H1 (cell line): ENCODE measurements around the gene GSTM3. TPM values are rescaled to one million over a fixed set of nuclear protein-coding genes. Genes with fewer than 3 reads are reported as not detected.

Experiments
- CTCF ChIA-PET: fragments of 300-600 bp; sonication (Branson Sonifier 250); formaldehyde crosslinking; loops from one replicate; lab custom pipeline; 2021; ENCODE audit not compliant: partially characterized antibody; lab: Charles Lee
- POLR2A ChIA-PET: fragments of 300-600 bp; sonication (Branson Sonifier 250); formaldehyde crosslinking; loops from one replicate; lab custom pipeline; 2021; ENCODE audit warnings: inconsistent platforms; ENCODE audit not compliant: partially characterized antibody; lab: Charles Lee
- DNase-seq, 2 experiments: peaks; one replicate each; pipeline versions ENCODE4 v3.0.0 to v3.0.0-alpha.2; 2010 to 2022; ENCODE audit warnings: low spot score in 2 of 2, low read depth in 1 of 2, mixed read lengths in 1 of 2
- FAIRE-seq: peaks from 2 replicates; lab custom pipeline; 2011; peaks lifted over from hg19 to GRCh38; lab: Jason Lieb, UNC
- H2AFZ ChIP-seq: 2 replicates; pipeline ENCODE4 v1.8.1; 2012; ENCODE audit warnings: low read length, inconsistent platforms
- H2AK5ac ChIP-seq: 2 replicates; pipeline ENCODE4 v1.6.1; 2013; ENCODE audit warnings: low read depth, low read length
- H2BK120ac ChIP-seq: replicated peaks from 2 replicates; pipeline ENCODE3; 2013; ENCODE audit warnings: low read depth, low read length, inconsistent platforms
- H2BK12ac ChIP-seq: 2 replicates; pipeline ENCODE4 v1.6.1; 2013; ENCODE audit warnings: low read depth, low read length
- H2BK15ac ChIP-seq: 2 replicates; pipeline ENCODE4 v1.6.1; 2013; ENCODE audit warnings: low read length
- H2BK20ac ChIP-seq: 2 replicates; pipeline ENCODE4 v1.6.1; 2013; ENCODE audit warnings: low read length
- H2BK5ac ChIP-seq: 2 replicates; pipeline ENCODE4 v1.6.1; 2013; ENCODE audit warnings: low read depth, low read length
- H3K14ac ChIP-seq: 2 replicates; pipeline ENCODE4 v1.6.1; 2013; ENCODE audit warnings: inconsistent platforms; ENCODE audit not compliant: insufficient read length
- H3K18ac ChIP-seq: 2 replicates; pipeline ENCODE4 v1.6.1; 2013; ENCODE audit warnings: low read length; ENCODE audit errors: extremely low read depth
- H3K23ac ChIP-seq: 2 replicates; pipeline ENCODE4 v1.6.1; 2013; ENCODE audit warnings: inconsistent platforms; ENCODE audit not compliant: insufficient read length
- H3K23me2 ChIP-seq: 2 replicates; pipeline ENCODE4 v1.6.1; 2013; ENCODE audit warnings: low read depth, low read length
- H3K27ac ChIP-seq: 2 replicates; pipeline ENCODE4 v1.6.1; 2011; ENCODE audit warnings: low read depth, low read length, inconsistent platforms
- H3K27me3 ChIP-seq, 4 experiments: replicated peaks in 1 of 4; 1 replicate in 1 of 4; 2 replicates in 3 of 4; pipeline versions ENCODE4 v1.6.1 to v1.8.1; 2011 to 2013; ENCODE audit warnings: low read length in 3 of 4, mild to moderate bottlenecking in 3 of 4, inconsistent platforms in 2 of 4, mixed read lengths in 2 of 4, moderate library complexity in 1 of 4; ENCODE audit not compliant: control insufficient read depth in 3 of 4, insufficient read depth in 3 of 4; ENCODE audit errors: extremely low read depth in 1 of 4
- H3K36me3 ChIP-seq, 4 experiments: 2 replicates each; pipeline versions ENCODE4 v1.6.1 to v1.8.1; 2011 to 2013; ENCODE audit warnings: mild to moderate bottlenecking in 4 of 4, low read length in 3 of 4, moderate library complexity in 2 of 4, control low read depth in 1 of 4, inconsistent platforms in 1 of 4; ENCODE audit not compliant: insufficient read depth in 4 of 4, control insufficient read depth in 2 of 4
- H3K4ac ChIP-seq: replicated peaks from 2 replicates; pipeline ENCODE3; 2013; ENCODE audit warnings: low read length, low read depth, mixed read lengths, inconsistent platforms; ENCODE audit not compliant: insufficient read length
- H3K4me1 ChIP-seq, 4 experiments: replicated peaks in 1 of 4; 1 replicate in 1 of 4; 2 replicates in 3 of 4; pipeline versions ENCODE4 v1.6.1 to v1.8.1; 2011 to 2013; ENCODE audit warnings: low read length in 3 of 4, inconsistent platforms in 2 of 4, mixed read lengths in 1 of 4; ENCODE audit not compliant: insufficient read depth in 4 of 4, control insufficient read depth in 3 of 4
- H3K4me2 ChIP-seq, 2 experiments: 2 replicates each; pipeline versions ENCODE4 v1.6.1 to v1.8.1; 2011 to 2013; ENCODE audit warnings: low read depth in 2 of 2, low read length in 2 of 2, control low read depth in 1 of 2, inconsistent platforms in 1 of 2, mild to moderate bottlenecking in 1 of 2; ENCODE audit not compliant: insufficient read depth in 1 of 2
- H3K4me3 ChIP-seq, 4 experiments: fragments of 200-600, 300-600 bp in 1 of 4; sonication (generic), shearing (Covaris generic), sonication (Bioruptor Twin) in 1 of 4; 2 replicates each; pipeline versions ENCODE4 v1.5.1 to v1.8.1; 2011 to 2016; ENCODE audit warnings: low read length in 4 of 4, low read depth in 3 of 4, control low read depth in 2 of 4, inconsistent platforms in 2 of 4, mild to moderate bottlenecking in 2 of 4, mixed read lengths in 1 of 4, moderate library complexity in 1 of 4; ENCODE audit not compliant: insufficient read depth in 2 of 4; ENCODE audit errors: extremely low read depth in 1 of 4
- H3K56ac ChIP-seq: replicated peaks from 2 replicates; pipeline ENCODE3; 2013; ENCODE audit warnings: low read depth, mild to moderate bottlenecking, mixed read lengths, low read length, inconsistent platforms; ENCODE audit not compliant: insufficient read length
- H3K79me1 ChIP-seq: 2 replicates; pipeline ENCODE4 v1.6.1; 2013; ENCODE audit warnings: low read depth, low read length, control low read depth
- H3K79me2 ChIP-seq, 2 experiments: 2 replicates each; pipeline versions ENCODE4 v1.6.1 to v1.8.1; 2012 to 2013; ENCODE audit warnings: low read length in 2 of 2, mild to moderate bottlenecking in 2 of 2, inconsistent platforms in 1 of 2; ENCODE audit not compliant: insufficient read depth in 2 of 2, control insufficient read depth in 1 of 2
- H3K9ac ChIP-seq, 4 experiments: replicated peaks in 1 of 4; 1 replicate in 1 of 4; 2 replicates in 3 of 4; pipeline versions ENCODE4 v1.6.1 to v1.8.1; 2011 to 2013; ENCODE audit warnings: low read depth in 3 of 4, low read length in 3 of 4, control low read depth in 2 of 4, mild to moderate bottlenecking in 2 of 4, moderate library complexity in 2 of 4, inconsistent platforms in 1 of 4; ENCODE audit errors: extremely low read depth in 1 of 4
- H3K9me3 ChIP-seq, 2 experiments: 2 replicates each; pipeline versions ENCODE4 v1.6.1 to v1.8.1; 2012 to 2013; ENCODE audit warnings: mild to moderate bottlenecking in 2 of 2, moderate library complexity in 2 of 2, control low read depth in 1 of 2, inconsistent platforms in 1 of 2, low read depth in 1 of 2, low read length in 1 of 2, mixed read lengths in 1 of 2; ENCODE audit not compliant: insufficient read depth in 2 of 2
- H4K20me1 ChIP-seq, 2 experiments: replicated peaks in 1 of 2; 2 replicates each; pipeline versions ENCODE3 to v1.8.1; 2011 to 2013; ENCODE audit warnings: inconsistent platforms in 2 of 2, low read length in 2 of 2, mild to moderate bottlenecking in 1 of 2; ENCODE audit not compliant: insufficient read depth in 2 of 2, control insufficient read depth in 1 of 2
- H4K5ac ChIP-seq: 2 replicates; pipeline ENCODE4 v1.6.1; 2013; ENCODE audit warnings: low read length, low read depth, mixed read lengths, inconsistent platforms; ENCODE audit not compliant: insufficient read length
- H4K8ac ChIP-seq: 2 replicates; pipeline ENCODE4 v1.8.0; 2013; ENCODE audit warnings: mild to moderate bottlenecking, moderate library complexity, low read length, inconsistent platforms; ENCODE audit not compliant: insufficient read depth; ENCODE audit errors: extremely low read depth
- H4K91ac ChIP-seq: replicated peaks from 2 replicates; pipeline ENCODE3; 2013; ENCODE audit warnings: low read length, mixed read lengths, inconsistent platforms; ENCODE audit not compliant: insufficient read length
- CBX8 ChIP-seq: fragments of 300-800, 300-1000 bp; sonication (generic); IDR thresholded peaks from 2 replicates; pipeline ENCODE4 v1.7.1; 2016; ENCODE audit warnings: low read depth, low read length, borderline replicate concordance
- CHD1 ChIP-seq: IDR thresholded peaks from 2 replicates; pipeline ENCODE4 v1.6.1; 2012; ENCODE audit warnings: low read depth, low read length, improper control_type of control experiment
- CTBP2 ChIP-seq: IDR thresholded peaks from 2 replicates; pipeline ENCODE4 v1.7.0; 2011; ENCODE audit warnings: borderline replicate concordance, mild to moderate bottlenecking, moderate library complexity, mixed read lengths, low read length; ENCODE audit not compliant: insufficient read depth, insufficient read length
- FOSL1 ChIP-seq: IDR thresholded peaks from 2 replicates; pipeline ENCODE4 v1.6.1; 2011; ENCODE audit warnings: mild to moderate bottlenecking, low read depth, low read length, moderate library complexity; ENCODE audit not compliant: insufficient read depth
- GABPA ChIP-seq: IDR thresholded peaks from 2 replicates; pipeline ENCODE4 v1.6.1; 2011; ENCODE audit warnings: mild to moderate bottlenecking, low read length, moderate library complexity, borderline replicate concordance; ENCODE audit not compliant: insufficient read depth
- KDM1A ChIP-seq: fragments of 200-600, 300-600 bp; sonication (generic); IDR thresholded peaks from 2 replicates; pipeline ENCODE4 v1.7.1; 2016; ENCODE audit warnings: mild to moderate bottlenecking, low read length, borderline replicate concordance
- RAD21 ChIP-seq, 2 experiments: IDR thresholded peaks in 1 of 2; conservative IDR thresholded peaks in 1 of 2; 2 replicates each; pipeline ENCODE4 v1.6.1; 2011; ENCODE audit warnings: low read depth in 2 of 2, low read length in 2 of 2, improper control_type of control experiment in 1 of 2, inconsistent platforms in 1 of 2, mild to moderate bottlenecking in 1 of 2, moderate library complexity in 1 of 2
- RFX5 ChIP-seq: IDR thresholded peaks from 2 replicates; pipeline ENCODE4 v1.6.1; 2011; ENCODE audit warnings: low read depth, low read length, improper control_type of control experiment, borderline replicate concordance
- RNF2 ChIP-seq: fragments of 200-900, 300-1000 bp; sonication (generic); IDR thresholded peaks from 2 replicates; pipeline ENCODE4 v1.7.1; 2016; ENCODE audit warnings: borderline replicate concordance, low read depth, mild to moderate bottlenecking, antibody characterized with exemption, low read length; ENCODE audit not compliant: poor library complexity, severe bottlenecking; ENCODE audit errors: missing control alignments
- RXRA ChIP-seq: IDR thresholded peaks from 2 replicates; pipeline ENCODE4 v1.6.1; 2011; ENCODE audit warnings: low read depth, mild to moderate bottlenecking, low read length, moderate library complexity; ENCODE audit not compliant: insufficient read depth
- SP2 ChIP-seq: IDR thresholded peaks from 2 replicates; pipeline ENCODE4 v1.6.1; 2012; ENCODE audit warnings: mild to moderate bottlenecking, low read length, inconsistent platforms
- TAF7 ChIP-seq: optimal IDR thresholded peaks from 2 replicates; pipeline ENCODE3; 2011; ENCODE audit warnings: low read depth, mild to moderate bottlenecking, inconsistent platforms, low read length, moderate library complexity, borderline replicate concordance
- TEAD4 ChIP-seq: IDR thresholded peaks from 2 replicates; pipeline ENCODE4 v1.6.1; 2012; ENCODE audit warnings: low read depth, low read length, inconsistent platforms, mixed read lengths
- WGBS, 2 experiments: shearing (Covaris generic) in 1 of 2; methylation state at CpG; one replicate each; pipeline versions ENCODE4 v1.1.6 to v1.1.7; 2013 to 2015; ENCODE audit warnings: low lambda C conversion rate in 2 of 2, mixed read lengths in 2 of 2, inconsistent platforms in 1 of 2, low coverage in 1 of 2, missing lambda C conversion rate in 1 of 2; ENCODE audit not compliant: insufficient replicate concordance in 2 of 2, insufficient coverage in 1 of 2, insufficient read length in 1 of 2; ENCODE audit errors: extremely low coverage in 1 of 2, missing lambda C conversion rate in 1 of 2; 5-methylcytosine and 5-hydroxymethylcytosine counted together
- polyA plus RNA-seq, 7 experiments: library from polyadenylated mRNA; depleted of rRNA in 3 of 7; stranded (reverse) in 5 of 7; unstranded in 2 of 7; fragments of >200 nt in 5 of 7; fragments of 200-250 nt in 2 of 7; gene quantifications; 1 replicate in 5 of 7; 2 replicates in 1 of 7; 4 replicates in 1 of 7; pipeline versions ENCODE4 v1.2.1 to v1.2.3, GENCODE V29; 2011 to 2013; ENCODE audit warnings: missing spikeins in 2 of 7, mixed read lengths in 2 of 7
- total RNA-seq: library from RNA; stranded (reverse); fragmentation: NEBNext Ultra II Directional; extraction: Animal tissue kit (Norgen Biotek cat#: 25700); gene quantifications from 2 replicates; pipeline ENCODE4 v1.2.1, GENCODE V29; 2021

GSTM3 gene
- total and polyA plus RNA-seq, 2 of the 8 experiments (the other 6 are each of a cell fraction or from before 2014, with no cell fraction given) = 2.2 to 5.1 TPM

DNA sequence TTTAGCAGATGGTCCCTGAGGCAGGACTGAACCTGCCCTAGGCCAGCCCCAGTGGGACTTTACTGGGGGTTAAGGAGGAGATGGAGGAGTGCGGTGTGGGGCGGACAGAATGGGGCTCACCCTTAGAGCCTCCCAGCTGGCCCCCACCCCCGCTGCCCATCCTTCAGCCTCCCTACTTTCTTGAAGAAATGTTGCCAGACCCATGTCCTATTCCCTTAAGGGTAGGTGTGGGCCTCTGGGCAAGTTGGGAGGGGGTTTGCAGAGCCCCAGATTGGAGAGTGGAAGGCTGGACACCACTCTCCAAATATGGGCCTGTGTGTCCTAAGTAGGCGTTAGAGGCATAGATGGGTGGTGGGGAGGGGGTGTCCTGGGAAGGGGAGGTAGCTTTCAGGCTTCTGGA is 42.1 kb upstream of the GSTM3 start:
- WGBS, 2 experiments = 77% methylated on average over 4 of the region's 4 CpGs; no CpG with 5 or more reads in 1 of the 2 experiments
- ChIA-PET CTCF (interaction anchor here (0.9 to 27.2 kb wide), 9 partner anchors 6 to 198 kb away, joined by 3 to 700 read pairs (median 6); partner anchors contain the start of gene AHCYL1), POLR2A (interaction anchor here (1.6 to 1.9 kb wide), 2 partner anchors 129 to 202 kb away, joined by 3 to 5 read pairs; partner anchors contain the start of gene AHCYL1)
- Histone ChIP-seq H3K18ac (no peak overlapping the region), H3K23me2 (no peaks in the 10 kb centered on the region; the same call in 1 of the 2 replicates), H3K23ac (no peak overlapping the region), H3K79me1 (no peaks in the 10 kb centered on the region), H2BK120ac (no peak overlapping the region), H3K9me3 (peaks cover 7 to 8% of the 10 kb centered on the region in 2 experiments; a peak in 3 of 4 replicates), H3K27me3 (no peaks in the 10 kb centered on the region), H3K14ac (no peak overlapping the region), H3K56ac (no peak overlapping the region), H2BK15ac (no peak overlapping the region), H4K20me1 (no peaks in the 10 kb centered on the region), H2BK20ac (no peak overlapping the region), H3K4me3 (no peak overlapping the region), H2AFZ (no peak overlapping the region), H3K27ac (no peak overlapping the region), H3K4me1 (peaks cover 0 to 4% (median 1%) of the 10 kb centered on the region in 4 experiments; a peak in 4 of 7 replicates), H3K79me2 (no peaks in the 10 kb centered on the region), H4K91ac (peak overlapping the region; percentile 53), H3K4ac (peak overlapping the region; percentile 7), H3K4me2 (no peak overlapping the region), H4K5ac (no peak overlapping the region), H3K9ac (no peak overlapping the region), H2BK12ac (no peak overlapping the region), H4K8ac (no peak overlapping the region), H2BK5ac (no peak overlapping the region), H3K36me3 (no peaks in the 10 kb centered on the region), H2AK5ac (no peak overlapping the region)
- no peak for DNase-seq
- FAIRE-seq = no peak
- TF ChIP-seq CTBP2 = no peak
- no peak for TF ChIP-seq RAD21 (IDR thresholded peaks at IDR 0.05 in 1 of 2, conservative IDR thresholded peaks at IDR 0.05 in 1 of 2; ENCODE audit: low read depth in 2 of 2, low read length in 2 of 2)
- no peak for TF ChIP-seq CBX8
- TF ChIP-seq RFX5 = no peak
- no peak for TF ChIP-seq TAF7
- no peak for TF ChIP-seq RNF2
- no peak for TF ChIP-seq FOSL1
- TF ChIP-seq SP2 = no peak
- TF ChIP-seq GABPA = no peak
- TF ChIP-seq KDM1A = no peak
- no peak for TF ChIP-seq TEAD4
- TF ChIP-seq CHD1 = no peak
- TF ChIP-seq RXRA = no peak
